GM18873 (cell line): Measurements from ENCODE around the gene TMEM140.
"Not testable (repeated sequence)": the region's sequence is repeated elsewhere in the genome, so short reads cannot be mapped to it uniquely, and the experiment has no call there.

Experiments
- ATAC-seq: cut with Tn5 transposase; IDR thresholded peaks from one replicate; pipeline ENCODE4 v1.9.1; 2021; ENCODE audit warnings: mild to moderate bottlenecking, moderate library complexity, moderate number of reproducible peaks; ENCODE audit not compliant: unreplicated experiment, low FRiP score

TMEM140 gene

DNA sequence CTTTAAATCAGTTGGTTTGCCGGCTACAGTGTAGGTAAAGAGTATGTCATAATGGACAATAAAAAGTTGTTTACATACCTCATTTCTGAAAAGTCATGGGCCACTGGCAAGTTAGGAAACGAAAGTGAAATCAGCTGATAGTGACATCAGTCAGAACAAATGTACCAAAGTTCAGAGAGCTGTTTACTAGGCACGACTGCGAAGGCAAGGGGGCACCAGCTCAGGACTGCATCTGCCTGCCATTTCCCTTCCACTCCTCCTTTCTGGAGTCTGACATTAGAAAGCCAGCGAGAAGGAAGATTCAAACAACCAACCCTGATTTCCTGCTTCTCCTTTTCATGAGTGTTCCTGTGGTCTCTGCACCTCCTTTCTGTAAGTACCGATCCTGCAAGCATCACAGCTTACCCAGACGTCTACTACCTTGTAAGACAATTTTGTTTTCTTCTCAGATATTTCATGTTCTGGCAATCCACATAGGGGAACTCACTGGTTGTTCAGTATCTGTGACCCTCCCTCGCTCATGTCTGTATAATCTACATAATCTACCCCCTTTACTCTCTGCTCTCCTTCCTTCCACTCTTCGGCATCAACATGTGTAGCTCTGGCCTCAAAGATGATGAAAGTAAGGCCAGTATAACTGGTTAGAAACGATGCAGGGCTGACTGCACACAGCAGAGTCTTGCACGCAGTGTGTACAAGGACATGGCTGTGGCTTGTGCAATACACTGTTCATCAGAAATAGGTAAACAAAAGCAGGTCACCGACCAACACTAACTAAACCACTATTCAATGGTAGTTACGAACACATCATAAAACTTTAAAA, at the start of gene TMEM140:
TSS of gene TMEM140 (plus strand) at position 174 of the 823 bp plus-strand sequence. CDS start 16,370 bp downstream, outside the sequence.
- peak; percentile 64 for ATAC-seq

GRCh38 chr7:135098391-135098790, 49.5 kb upstream of the TMEM140 start:
- ATAC-seq: no peak

DNA sequence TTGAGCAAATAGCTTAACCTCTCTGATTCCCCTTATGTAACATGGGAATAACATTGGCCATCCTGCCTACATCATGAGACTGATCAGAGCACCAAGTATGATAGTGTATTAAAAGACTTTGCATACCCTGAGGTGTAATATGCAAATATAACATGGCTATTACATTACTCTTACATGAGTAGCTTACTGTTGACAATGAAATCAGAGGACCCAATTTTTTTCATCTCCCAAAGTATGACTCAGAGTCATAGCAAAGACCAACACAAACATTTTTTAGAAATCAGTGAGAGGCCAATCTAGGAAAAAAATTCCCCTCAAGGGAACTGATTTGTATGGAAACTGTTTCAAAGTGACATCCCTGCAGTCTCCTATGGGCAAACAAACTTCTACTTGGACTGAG, 47.0 kb upstream of the TMEM140 start:
- no peak for ATAC-seq

- ATAC-seq: peak; percentile 98
Measured at GRCh38 chr7:135102372-135102771, 45.5 kb upstream of the TMEM140 start.

DNA sequence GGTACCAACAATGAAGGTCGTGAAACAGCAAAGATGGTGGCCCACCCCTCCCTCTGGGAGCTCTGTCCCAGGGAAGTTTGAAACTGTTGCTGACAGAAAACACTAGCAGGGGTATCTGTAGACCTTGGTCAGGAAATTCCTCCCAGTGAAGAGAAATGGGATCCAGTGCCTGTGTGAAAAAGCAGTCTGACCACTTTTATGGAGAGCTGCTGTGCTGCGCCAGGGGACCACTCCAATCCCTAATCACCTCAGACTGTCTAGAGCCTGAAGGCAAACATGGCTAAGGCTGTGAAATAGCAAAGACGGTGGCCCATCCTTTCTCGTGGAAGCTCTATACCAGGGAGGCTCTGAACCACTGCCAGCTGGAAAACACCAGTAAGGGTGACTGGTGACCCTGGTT, 38.3 kb upstream of the TMEM140 start:
- no peak for ATAC-seq

DNA sequence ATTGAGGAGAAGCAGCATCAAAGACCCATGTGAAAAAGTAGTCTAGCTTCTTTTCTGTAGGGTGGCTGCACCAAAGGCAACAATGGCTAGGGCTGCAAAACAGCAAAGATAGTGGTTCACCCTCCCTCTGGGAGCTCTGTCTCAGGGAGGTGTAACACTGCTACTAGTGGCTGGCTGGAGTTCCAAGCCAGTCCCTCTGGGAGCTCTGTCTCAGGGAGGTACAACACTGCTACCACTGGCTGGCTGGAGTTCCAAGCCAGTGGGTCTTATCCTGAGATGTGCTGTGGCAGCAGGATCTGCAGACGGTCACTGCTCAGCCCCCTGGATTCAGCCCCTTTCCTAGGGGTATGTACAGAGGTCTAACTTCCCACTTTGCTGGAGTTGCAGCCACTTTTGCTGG, 37.9 kb upstream of the TMEM140 start:
- no peak for ATAC-seq

DNA sequence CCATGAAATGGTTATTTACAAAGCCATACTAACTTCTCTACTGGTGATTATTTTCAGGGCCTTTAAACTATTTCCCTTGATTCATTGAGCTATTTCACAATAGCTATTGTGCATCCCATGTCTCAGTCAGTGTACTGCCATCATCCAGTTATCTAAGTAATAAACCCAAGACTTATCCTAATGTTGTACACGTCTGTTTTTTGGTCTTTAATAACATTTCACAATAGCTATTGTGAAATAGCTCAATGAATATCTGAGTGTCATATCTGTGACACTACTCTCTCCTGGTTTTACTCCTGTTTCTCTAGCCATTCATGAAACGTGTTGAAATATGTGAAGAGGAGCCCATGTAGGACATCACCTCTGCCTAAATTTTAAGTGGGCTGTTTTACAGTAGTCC, 36.5 kb upstream of the TMEM140 start:
- no peak for ATAC-seq

DNA sequence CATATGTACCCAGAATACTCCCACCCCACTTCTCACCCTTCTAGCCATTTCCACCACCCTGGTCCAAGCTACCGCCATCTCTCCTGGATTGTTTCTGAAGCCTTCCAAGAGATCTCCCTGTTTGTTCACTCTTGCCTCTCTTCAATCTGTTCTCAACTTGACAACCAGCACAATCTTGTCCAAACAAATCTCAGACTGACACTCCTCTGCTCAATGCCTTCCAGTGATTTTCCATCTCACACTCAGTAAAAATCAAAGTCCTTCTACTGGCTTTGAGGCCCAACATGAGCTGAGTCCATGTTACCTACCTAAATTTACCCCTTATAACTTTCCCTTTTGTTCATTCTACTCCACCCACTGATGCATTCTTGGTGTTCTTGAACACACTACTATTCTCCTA, 33.2 kb upstream of the TMEM140 start:
- ATAC-seq: no peak

GRCh38 chr7:135117096-135117495, 30.8 kb upstream of the TMEM140 start:
- ATAC-seq: no peak

GRCh38 chr7:135121868-135122267, 26.0 kb upstream of the TMEM140 start:
- no peak for ATAC-seq

DNA sequence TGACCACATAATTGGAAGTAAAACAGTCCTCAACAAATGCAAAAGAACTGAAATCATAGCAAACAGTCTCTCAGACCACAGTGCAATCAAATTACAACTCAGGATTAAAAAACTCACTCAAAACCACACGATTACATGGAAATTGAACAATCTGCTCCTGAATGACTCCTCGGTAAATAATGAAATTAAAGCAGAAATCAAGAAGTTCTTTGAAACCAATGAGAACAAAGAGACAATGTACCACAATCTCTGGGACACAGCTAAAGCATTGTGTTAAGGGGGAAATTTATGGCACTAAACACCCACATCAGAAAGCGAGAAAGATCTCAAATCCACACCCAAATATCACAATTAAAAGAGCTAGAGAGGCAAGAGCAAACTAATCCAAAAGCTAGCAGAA, 23.2 kb upstream of the TMEM140 start:
- ATAC-seq: not testable (repeated sequence)

DNA sequence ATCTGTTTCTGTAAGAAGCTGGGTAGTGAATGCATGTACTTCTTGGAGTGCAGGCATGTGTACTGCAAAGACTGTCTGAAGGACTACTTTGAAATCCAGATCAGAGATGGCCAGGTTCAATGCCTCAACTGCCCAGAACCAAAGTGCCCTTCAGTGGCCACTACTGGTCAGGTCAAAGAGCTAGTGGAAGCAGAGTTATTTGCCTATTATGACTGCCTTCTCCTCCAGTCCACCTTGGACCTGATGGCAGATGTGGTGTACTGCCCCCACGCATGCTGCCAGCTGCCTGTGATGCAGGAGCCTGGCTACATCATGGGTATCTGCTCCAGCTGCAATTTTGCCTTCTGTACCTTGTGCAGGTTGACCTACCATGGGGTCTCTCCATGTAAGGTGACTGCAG, 18.9 kb upstream of the TMEM140 start:
- ATAC-seq: no peak

DNA sequence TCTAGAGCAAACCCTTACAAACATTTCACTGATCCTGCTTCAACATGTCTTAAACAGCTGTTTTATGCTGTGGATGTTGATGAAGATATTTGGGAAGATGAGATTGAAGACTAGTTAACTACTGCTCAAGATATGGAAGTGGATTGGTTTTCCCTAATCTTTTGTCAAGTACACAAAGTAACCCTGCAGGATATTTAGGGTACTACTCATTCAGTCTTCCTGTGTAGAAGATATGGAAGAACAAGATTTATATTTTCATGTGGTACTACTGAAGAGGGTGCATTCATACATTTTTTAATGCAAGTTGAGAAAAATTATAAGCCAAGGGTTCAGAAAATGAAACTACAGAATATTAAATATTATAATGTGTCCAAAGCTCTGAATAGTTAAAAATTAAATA, 18.3 kb upstream of the TMEM140 start:
- no peak for ATAC-seq

- no peak for ATAC-seq
Measured at GRCh38 chr7:135143885-135144668, 3.8 kb upstream of the TMEM140 start.

GRCh38 chr7:135147341-135147898, 452 bp upstream of the TMEM140 start:
- ATAC-seq: no peak

- no peak for ATAC-seq
Measured at GRCh38 chr7:135150072-135150782, 2.4 kb downstream of the TMEM140 start.

- ATAC-seq: no peak
Measured at GRCh38 chr7:135151132-135151531, 3.3 kb downstream of the TMEM140 start.

DNA sequence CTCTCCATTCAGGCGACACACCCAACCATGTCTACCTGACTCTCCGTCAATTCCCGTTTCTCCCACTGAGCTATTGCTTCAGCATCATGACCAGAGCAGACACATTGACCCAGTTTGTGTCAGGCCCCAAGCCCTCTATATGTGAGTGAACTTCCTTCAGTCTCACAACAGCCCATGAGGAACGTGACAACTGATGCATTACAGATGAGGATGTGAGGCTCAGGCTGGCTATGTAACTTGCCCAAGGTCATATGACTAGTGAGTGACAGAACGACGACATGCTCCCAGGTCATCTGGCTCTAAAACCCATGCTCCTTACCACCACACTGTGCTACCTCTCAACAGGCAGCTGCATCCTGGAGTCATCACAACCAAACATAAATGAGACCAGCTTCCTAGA, 3.7 kb downstream of the TMEM140 start:
- ATAC-seq: no peak

GRCh38 chr7:135152442-135152841, 4.6 kb downstream of the TMEM140 start:
- no peak for ATAC-seq

DNA sequence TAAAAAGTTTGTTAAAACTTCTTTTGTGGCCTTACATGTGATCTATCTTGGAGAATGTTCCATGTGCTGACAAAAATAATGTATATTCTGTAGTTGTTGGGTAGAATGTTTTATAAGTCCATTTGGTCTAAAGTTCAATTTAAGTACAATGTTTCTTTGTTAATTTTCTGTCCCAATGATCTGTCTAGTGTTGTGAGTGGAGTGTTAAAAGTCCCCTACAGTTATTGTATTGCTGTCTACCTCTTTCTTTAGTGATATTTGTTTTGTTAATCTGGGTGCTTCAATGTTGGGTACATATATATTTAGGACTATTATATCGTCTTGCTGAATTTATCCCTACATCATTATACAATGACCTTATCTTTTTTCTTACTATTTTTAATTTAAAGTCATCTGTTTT, 6.9 kb downstream of the TMEM140 start:
- ATAC-seq: no peak

DNA sequence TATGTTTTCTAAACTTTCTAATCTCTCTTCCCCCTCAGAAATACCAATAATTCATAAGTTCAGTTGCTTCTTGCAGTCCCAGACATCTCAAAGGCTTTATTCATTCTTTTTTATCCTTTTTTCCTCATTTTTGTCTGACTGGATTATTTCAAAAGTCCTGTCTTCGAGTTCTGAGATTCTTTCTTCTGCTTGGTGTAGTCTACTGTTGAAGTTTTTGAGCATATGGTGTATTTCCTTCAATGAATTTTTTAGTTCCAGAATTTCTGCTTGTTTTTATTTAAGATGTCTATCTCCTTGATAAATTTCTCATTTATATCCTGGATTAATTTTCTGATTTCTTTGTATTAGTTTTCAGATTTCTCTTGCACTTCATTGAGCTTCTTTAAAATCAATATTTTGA, 8.4 kb downstream of the TMEM140 start:
- no peak for ATAC-seq
